GM23248 (cell line): Measurements from ENCODE around the gene BACE2.

Experiments used
- EZH2 ChIP-seq: fragments of 200-600 bp; sonication (generic); IDR thresholded peaks from 2 replicates; pipeline ENCODE4 v1.6.1; 2018; ENCODE audit warnings: antibody characterized with exemption, mild to moderate bottlenecking; ENCODE audit not compliant: insufficient read depth, poor library complexity, severe bottlenecking
- EZH2phosphoT487 ChIP-seq: fragments of 200-600 bp; sonication (generic); IDR thresholded peaks from 2 replicates; pipeline ENCODE4 v1.6.1; 2018; ENCODE audit warnings: antibody characterized with exemption, moderate library complexity, mild to moderate bottlenecking, low read depth; ENCODE audit not compliant: insufficient read depth

- TF ChIP-seq EZH2 (no peak), EZH2phosphoT487 (no peak)
These were observed 122.3 kb downstream of the BACE2 start for GRCh38 chr21:41290106-41290799.
